Germinal center (tissue), 1 donor: ENCODE data around the gene SYT1.

Experiments
- DNase-seq: peaks from one replicate; pipeline ENCODE4 v3.0.0; 2012; ENCODE audit warnings: mixed read lengths, low spot score

The SYT1 gene

DNA sequence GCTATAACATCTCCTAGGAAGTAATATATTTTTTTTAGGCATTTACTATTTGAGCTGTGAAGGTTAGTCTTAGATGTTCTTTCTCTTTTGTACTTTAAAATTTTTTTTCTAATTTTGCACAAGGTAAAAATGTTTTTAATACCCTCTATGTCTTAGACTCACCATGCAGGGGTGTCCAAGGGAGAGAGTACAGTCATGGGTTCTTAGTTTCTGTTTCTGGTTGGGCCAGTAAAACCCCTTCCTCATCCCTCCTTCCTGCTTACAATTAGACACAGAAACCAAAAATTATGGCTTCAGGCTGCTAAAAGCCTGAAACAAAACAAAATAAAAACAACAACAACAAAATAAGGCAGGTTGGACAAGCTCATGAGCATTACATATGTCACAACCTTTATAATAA lies 193.0 kb downstream of the SYT1 start:
- DNase-seq, result no peak

DNA sequence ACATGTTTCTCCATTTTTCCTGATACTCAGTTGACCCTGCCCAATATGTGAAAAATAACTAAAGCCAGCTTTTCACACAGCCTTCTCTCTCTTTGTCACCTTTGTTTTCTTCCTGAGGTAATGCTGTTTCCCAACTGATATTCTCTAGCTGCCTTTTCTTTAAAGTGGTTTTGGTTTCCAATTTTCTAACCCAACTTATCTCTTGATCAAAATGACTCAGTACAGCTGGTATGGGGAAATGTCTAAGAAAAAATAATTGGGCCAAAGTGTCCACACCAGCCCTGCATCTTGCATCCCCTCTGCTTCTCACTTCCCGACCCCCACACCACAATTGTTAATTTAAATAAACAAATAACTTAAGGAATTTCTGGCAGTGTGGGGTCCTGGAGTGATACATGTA lies 193.8 kb downstream of the SYT1 start:
- no peak for DNase-seq

DNA sequence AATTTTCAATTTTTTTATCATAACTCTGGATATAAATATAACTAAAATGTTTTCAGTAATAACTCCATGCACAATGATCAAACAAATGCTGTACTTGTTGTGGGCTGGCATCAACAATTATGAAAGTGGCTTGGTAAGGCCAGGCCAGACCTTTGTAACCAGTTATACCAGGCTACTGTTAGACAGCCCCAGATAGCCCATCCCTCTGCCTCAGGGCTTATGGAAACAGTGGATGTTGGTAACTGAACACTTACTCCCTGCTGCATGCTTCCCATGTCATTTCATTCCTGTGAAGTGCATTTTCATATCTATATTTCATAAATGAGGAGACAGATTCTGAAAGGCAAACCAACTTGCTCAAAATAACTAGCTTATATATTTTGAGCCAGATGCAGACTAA lies 195.0 kb downstream of the SYT1 start:
- no peak for DNase-seq

DNA sequence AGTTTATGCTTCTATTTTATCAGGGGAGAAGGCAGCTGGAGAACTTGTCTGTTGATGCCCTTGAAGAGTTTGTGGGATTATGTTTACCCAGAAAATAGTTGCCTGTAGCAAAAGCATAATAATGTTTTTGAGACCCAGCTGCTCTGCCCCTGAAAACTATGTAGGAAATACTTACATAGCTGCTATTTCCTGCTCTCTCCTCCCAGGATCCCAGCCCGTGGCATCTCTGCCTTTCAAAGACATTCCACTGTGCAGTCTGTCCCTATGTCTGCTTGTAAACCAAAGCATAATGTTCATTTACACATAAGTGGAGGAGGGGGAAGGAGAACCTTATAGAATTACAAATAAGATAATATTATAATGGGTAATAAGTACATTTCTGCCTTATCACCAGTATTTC lies 198.7 kb downstream of the SYT1 start:
- DNase-seq, result no peak

DNA sequence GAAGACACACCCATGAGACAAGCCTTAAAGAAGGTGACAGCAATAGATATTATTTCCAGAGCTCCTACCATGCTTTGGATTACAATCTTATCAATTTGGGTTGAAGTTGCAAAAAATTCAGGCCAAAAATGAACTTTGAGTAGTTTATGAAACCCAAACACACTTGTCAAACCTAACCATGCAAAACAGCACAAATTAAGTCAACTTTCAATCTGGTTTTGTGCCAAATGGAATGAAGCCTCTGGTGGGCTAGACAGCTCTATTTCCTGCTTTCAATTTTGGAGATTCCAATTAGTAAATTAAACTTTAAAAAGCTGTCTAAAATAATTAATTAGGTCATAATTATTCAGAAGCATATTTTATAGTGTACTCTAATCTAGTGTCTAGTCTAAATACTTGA lies 203.4 kb downstream of the SYT1 start:
- no peak for DNase-seq

DNA sequence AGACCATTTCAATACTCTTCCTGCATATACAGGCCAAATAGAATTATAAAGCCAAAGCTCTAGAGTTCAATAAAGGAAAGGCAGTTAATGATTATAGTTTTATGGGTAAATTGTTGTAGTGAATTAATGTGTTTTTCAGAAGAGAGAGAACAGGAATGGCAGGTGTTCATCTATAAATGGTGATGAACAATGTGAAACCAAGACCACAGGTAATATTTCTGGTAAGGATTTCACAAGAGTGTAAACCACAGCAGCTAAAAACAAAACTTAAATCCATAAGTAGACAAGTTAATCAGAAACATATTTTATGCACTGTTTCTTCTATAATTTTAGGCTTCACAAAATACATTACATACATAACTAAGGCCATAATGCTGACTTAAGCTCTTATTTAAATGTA lies 204.4 kb downstream of the SYT1 start:
- no peak for DNase-seq

DNA sequence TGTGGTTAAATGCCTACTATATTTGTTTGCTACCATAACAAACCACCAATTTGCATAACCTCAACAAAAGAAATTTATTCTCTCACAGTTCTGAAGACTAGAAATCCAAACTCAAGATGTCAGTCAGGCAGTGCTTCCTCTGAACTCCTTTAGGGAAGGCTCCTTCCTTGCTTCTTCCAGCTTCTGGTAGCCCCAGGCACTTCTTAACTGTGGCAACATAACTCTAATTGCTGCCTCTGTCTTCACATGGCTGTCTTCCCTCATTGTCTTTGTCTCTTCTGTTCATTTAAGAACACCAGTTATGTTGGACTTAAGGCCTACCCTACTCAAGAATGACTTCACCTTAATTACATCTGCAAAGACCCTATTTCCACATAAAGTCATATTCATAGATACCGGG lies 206.9 kb downstream of the SYT1 start:
- DNase-seq, result no peak

DNA sequence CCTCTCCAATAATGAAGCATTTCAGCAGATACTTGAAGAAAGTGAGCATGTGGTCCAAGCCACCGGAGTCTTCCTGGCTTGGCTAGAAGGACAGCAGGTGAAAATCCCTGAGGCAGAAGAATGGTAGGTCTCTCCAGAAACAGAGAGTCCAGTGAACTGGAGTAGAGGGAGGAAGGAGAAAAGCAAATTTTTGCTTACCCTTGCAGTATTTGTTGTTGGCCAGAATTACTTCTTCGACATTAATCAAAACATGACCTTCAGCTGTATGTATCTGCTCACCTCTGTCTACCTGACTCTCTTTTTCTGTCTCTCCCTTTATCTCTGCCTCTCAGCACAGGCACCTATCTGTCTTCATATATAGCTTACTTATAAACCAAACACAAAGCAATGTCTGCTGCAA lies 208.9 kb downstream of the SYT1 start:
- DNase-seq, result no peak

DNA sequence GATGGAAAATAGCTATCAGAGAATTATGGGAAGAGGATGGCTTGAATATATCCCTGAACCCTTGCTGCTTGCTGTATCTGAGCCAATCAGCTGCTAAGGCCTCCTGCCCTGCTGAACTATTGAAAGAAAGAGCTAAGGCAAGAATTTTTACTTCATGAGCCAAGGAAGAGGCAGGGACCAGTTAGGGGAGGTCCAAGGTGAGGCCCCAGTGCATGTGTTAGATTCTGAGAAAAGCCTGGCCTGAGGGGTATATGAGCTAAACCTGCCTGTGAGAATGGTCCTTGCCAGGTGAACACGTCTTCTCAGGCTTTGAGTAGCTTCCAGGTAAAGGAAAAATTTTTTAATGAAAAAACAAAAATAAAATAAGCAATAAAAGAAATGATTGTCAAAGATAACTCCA lies 218.0 kb downstream of the SYT1 start:
- DNase-seq, result no peak

DNA sequence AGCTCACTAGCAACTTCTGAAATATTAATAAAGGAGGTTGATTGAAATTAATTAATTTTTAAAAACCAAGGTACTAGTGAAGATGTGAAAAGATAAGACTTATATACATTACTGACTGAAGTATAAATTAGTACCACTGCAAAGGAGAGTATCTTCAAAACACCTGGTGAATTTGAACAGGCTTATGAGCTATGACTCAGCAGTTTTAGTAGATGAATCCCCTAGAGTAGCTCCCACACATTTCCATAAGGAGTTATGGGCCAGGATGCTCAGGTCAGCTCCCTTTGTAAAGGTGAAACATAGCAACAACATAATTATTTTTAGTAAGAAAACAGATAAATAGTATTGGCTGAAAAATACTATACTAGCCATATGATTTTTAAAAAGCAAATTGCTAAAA lies 218.6 kb downstream of the SYT1 start:
- no peak for DNase-seq

DNA sequence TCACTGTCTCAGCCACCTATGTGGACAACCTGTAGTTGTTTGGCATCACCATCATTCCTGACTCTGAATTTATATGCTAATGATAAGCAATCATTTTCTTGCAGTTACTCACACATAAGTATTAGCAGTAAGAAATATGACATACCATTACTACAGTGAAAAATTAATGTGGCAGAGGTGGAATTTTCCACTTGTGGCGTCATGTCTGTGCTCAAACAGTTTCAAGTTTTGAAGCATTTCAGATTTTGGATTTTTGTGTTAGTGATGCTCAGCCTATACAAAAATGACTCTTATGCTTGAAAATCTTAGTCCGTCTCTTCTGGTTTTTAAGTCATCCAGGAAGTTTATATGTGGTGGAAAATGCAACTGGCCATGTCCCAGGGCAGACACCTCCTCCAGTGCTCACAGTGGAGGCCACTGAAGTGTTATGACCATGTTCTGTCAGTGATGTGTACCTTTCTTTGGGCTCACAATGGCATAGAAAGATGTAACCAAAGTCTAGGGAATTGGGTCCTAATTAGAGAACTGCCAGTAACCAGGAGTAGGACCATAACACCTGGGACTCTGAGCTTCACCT lies 220.6 kb downstream of the SYT1 start:
- no peak for DNase-seq

DNA sequence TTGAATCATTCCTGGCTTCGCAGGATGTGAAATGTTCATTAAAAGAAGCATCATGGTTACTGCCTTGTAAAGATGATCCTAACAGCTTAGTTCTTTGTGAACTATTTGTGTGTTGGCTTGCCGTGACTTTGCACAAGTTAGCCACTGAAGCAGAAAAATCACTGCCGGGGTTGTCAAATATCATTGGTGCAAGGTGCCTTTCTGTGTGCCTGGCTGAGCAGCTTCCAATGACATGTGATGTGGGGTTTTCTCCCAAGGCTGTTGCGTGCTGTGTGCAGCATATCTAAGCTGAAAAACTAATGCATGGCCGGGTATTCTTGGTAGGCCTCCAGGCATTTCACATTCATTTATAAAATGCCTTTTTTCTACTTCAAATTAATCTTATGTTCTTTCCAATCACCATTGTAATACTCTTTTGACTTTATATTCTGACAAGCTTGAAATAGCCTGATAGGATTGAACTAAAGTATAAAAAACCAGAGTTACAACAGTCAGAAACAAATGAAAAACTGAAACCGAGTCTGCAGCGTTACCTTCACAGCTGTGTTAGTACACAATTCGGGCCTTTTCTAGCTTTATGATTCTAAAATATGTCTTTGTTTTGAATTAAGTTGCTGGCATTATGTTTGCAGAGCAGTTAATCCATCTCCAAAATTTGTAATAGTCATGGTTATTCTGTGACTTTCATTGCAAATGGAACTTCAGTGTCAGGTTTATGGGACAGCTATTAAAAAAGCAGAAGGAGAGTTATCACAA lies 222.1 kb downstream of the SYT1 start:
- DNase-seq, result no peak

DNA sequence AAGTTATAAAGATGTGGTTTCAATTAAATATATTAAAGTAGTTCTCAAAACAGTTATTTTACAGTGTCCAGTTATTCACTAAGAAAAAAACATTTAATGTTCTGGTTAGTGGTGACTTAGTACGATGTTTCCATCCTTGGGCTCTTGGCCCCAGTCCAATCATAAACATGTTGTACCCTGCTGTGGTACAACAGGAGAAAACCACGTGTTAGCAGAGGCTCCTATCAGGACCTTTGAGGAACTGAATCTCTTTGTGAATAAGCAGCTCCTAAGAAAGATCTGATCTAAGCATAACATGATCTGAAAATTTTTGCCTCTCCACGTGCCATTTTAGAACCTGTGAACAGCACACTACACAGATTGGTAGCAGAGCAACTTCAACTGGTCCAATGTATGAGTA lies 234.0 kb downstream of the SYT1 start:
- DNase-seq, result no peak

DNA sequence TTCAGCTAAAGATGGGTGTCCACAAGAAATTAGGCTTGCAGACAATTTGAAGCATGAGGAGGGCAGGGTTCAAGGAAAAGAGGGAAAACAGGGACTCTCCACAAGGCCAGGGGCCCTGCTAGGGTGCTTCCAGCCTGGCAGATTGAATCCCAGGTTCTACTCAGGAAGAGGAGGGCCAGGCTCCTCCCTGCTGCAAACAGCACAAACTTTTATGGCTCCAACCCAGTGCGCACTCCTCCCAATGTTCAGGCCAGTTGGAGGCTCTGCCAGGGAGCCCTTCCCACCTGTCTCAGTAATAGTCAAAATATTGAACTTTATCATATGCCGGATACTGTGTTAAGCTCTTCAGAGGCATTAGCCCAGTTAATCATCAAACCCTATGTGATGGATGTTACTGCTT lies 244.4 kb downstream of the SYT1 start:
- no peak for DNase-seq

DNA sequence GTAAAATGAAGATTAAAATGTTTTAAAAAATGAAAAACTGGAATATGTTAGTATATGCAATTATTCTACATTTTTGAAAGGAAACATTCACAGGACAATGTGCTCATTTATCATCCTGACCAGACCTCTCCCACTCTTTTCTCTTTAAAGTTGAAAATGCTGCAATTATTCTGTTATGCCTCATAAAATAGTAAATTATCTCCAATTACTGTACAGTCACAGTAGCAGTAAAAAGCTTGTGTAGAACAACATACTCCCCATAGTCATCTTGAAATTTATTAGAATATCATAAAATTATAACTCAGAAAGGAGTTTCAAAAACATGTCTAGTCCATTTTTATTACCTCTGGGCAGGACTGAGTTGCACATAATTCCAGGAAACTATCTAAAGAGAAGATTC lies 250.3 kb downstream of the SYT1 start:
- DNase-seq, result no peak

DNA sequence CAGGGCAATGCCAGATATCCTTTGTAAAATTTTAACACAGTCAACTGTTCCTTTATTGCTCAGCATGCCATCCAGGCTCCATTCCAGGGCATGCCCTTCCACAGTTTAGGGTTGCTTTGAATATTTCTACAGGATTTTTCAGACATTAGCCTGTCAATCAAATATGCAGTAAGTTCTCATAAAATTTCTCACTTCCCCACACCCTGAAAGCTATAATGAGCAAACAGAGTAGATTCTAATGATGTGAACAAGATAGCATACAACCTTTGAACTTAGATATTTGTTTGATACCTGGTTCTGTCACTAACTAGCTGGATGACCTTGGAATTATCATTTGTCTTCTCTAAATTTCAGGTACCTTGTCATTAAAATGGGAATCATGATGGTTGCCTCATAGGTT lies 251.2 kb downstream of the SYT1 start:
- DNase-seq, result no peak

DNA sequence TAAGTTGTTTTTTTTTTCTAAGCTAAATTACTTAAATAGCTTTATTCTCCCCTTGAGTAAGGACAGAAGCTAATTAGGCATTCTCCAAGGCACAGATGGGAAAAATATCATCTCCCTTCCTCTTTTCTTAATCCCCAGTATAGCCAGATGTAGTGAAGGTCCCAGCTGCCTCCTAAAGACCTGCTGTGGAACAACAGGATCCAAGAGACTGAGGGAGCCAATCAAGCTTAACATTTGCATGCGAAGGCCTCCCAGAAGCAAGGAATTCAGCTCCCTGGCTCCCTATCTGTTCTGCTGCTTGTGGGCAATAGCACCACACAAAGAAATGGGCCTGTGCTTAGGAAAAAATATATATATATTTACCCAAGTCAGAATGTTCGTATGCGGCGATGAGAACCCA lies 255.2 kb downstream of the SYT1 start:
- DNase-seq, result no peak

DNA sequence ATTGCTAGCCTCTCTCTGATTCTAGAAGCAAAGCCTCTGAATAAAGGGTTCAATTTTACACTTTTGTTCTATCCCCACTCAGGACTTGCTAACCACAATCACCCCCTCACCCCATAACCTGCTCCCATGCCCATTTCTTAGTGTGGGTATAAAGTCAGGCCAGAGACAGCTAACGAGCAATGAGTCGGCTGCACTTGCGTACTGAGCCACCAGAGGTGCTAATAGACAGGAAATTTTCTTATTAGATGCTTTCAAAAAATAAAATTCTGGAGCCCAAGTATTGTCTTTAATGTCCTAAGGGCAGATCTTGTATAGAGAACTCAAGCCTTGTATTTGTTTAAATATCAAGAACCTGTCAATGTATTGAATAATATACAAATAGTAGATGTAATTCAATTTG lies 256.9 kb downstream of the SYT1 start:
- DNase-seq, result no peak

DNA sequence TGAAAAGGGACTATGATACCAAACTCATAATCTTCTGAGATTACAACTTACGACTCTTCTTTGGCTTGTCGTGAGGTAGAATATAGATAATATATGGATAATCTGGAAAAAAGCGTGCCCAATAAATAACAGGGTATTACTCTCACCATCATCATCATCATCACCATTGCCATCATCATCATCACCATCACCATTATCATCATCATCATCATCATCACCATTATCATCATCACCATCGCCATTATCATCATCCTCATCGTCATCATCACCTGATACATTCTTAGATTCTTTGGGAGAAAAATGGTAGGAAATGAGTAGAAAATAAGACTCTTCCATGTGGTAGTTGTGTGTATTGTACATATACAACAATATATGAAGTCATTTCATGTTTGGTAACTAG lies 259.8 kb downstream of the SYT1 start:
- no peak for DNase-seq

DNA sequence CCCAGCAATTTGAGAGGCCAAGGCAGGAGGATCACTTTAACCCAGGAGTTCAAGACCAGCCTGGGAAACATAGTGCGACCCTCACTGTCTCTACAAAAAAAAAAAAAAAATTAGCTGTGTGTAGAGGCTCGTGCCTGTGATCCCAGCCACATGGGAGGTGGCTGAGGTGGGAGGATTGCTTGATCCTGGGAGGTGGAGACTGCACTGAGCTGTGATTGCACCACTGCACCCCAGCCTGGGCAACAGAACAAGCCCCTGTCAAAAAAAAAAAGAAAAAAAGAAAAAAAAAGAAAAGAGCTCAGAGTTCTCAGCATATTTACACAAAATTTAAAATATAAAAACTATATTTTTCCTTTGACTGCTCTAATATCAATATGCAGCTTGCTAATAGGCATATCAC lies 260.8 kb downstream of the SYT1 start:
- DNase-seq, result no peak

DNA sequence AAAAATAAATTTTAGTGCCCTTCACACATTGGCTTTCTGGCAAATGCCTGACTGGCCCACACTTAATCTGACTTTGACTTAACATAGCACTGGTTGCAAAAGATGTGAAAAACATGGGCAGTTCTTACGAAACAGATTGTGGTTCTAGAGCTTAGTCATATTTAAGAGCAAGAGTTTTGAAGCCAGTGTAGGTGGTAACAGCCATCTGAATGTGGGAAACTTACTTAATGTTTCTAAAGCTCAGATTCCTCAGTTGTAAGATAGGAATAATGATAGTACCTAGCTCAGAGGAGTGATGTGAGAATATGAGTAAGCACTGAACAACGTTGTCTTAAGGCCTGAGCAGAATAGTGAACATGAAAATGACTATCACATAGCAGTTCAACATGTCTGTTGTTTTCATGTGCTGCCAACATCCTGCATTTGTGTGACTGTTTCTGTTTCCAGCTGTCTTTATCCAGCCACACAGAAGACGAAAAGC lies 262.7 kb downstream of the SYT1 start:
- no peak for DNase-seq

DNA sequence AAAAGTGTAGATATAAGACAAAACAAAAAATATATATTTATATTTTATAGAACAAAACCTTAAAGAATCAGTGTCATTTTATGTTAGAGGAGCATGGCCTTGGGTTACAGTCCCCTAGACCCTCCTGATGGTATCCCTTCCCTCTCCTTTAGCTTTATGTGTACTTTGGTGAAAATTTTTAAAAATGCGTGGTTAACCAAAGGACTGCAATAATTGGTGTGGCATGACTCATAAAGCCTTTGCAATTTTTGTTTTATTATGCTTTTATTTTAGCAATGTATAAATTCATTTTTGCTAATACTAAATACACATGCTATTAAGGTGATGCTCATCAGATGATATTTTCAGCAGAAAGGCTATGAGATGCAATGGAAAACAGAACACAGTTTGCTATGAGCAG lies 264.4 kb downstream of the SYT1 start:
- DNase-seq, result no peak

DNA sequence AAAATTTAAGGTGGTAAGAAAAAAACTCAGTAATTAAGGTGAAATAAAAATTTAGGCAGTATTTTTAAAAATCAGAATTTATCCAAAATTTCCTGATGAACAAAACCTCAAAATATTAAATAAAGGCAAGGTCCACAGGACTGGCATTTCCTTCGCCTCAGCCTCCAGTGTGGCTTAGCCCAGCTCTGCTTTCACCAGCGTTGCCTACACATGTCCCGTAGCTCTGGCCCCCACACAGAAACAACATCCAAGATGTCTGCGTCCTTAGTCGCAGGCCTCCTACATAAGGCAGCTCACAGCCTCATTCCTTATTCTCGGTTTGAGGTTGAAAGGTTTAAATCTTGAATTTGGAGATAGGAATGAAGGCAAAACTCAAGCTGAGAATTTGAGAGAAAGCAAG lies 274.3 kb downstream of the SYT1 start:
- no peak for DNase-seq

DNA sequence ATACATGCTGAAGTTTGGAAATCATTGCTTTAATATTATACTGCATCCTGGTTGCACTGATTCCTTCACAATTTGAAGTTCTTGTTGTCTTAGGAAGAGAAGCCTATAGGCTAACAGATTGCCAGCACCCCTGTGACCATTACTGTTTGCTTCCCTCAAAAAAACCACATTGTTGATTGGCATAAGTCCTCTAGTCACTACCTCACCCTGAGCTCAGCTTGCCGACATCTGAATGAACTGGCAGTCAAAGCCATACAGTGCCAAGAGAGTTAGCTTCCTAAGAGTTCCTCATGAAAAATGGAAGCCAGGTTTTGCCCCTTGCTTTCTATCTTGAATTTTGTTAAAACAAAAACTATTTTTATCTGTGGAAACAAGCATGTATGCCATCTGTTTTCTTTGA lies 276.1 kb downstream of the SYT1 start:
- no peak for DNase-seq
